NCI-H187 treated with DMSO at 0.1 percent for 48 hours (cell line): Measurements from ENCODE around the gene SDF4.
"Not testable (repeated sequence)": the region's sequence is repeated elsewhere in the genome, so short reads cannot be mapped to it uniquely, and the experiment has no call there.

Source experiments
- DNase-seq: peaks from one replicate; lab custom pipeline; 2025; lab: John Stamatoyannopoulos, UW

Gene SDF4

DNA sequence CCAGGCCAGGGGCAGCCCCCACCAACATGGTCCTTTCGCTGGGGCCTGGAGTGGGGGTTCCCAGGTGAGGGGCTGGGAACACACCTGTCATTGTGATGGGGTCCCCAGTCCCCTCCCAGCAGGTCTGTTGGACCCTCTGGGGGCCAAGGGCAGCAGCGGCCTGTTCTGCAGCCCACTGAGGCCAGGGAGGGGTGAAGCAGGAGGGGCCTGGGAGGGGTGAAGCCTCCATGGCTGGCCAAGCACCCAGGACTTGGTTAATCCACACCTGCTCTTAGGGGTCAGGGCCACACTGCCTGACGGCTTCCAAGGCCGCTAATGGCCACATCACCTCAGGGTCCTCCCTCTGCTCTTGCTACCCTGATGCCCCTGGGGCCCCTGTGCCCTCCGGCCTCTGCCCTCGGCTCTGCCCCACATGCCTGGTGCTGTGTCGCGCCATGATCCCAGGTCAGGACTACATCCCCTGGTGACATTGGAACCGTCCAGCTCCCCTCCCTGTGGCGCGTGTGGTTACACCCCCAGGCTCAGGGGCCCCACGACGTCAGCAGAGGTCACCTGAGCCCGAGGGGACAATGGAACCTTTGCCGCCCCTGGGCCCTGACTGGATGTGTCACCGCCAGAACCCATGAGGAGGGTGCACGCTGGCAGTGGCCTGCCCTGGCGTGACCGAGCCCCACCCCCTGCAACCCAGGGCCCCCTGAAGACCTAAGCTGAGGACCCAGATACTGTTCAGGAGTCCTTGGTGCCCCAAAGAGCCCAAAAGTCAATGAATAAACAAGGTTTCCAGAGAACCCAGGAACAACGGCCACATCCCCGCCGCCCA, 32.5 kb downstream of the SDF4 start:
- no peak for DNase-seq

DNA sequence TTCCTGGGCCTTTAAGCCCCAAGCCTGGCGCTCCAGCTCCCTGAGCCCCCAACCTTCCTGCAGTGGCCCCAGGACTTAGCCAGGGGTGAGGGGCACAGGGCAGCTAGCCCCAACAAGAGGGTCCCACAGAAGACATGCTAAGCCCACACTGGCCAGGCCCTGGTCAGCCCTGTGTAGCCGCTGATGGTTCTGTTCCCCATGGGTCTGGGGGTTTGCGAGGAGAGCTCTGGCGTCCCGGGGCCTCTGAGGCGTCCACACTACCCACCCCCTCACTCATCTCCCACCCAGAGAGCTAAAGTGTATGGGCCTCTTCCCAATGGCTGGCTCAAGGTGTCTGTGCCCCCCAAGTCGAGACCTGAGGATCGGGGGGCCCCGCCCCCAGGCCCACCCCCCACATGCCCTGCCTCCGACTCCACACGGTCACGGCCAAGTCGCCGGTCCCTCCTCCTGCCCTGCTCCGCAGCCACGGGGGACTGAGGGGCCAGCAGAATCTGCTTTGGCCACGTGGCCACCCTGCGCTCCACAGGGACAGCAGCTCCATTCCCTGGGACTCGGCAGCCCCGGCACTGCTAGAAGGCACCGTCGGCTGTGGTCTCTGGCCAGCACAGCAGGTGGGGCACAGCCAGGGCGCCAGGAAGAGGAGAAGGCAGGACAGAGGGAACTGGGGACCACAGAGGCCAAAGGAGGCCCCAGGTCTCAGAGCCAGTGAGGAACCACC, 33.2 kb downstream of the SDF4 start:
- DNase-seq = no peak

DNA sequence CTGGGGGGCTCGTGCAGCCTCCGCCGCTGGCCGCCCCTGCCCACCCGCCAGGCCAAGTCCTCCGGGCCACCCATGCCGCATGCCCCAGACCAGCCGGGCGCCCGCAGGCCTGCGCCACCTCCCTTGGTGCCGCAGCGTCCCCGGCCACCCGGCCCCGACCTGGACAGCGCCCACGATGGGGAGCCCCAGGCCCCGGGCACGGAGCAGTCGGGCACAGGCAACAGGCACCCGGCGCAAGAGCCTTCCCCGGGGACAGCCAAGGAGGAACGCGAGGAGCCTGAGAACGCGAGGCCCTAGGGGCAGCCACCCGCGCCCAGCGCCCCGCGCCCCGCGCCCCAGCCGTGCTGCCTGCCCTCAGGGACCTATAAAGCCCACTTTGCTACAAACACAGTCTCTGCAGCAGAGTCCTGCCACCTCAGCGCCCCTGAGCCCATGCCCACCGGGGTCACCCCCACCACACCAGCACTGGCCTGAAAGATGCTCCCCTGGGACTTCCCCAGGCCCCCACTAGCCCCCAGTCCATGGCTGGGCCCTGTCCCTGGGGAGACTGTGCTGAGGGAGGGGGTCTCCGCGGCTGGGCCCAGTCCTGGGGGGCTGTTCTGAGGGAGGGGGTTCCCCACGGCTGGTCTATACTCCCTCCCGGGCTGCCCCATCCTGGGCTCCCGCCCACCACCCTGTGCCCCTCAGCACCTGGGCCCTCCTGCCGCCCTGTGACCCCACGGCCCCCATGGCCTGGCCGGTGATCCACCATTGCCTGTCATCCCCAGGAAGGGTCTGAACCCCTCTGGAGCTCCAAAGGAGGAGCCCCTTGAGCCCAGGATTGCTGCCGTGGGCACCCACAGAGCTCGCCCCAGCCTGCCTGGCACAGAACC, 34.0 kb downstream of the SDF4 start:
- no peak for DNase-seq

DNA sequence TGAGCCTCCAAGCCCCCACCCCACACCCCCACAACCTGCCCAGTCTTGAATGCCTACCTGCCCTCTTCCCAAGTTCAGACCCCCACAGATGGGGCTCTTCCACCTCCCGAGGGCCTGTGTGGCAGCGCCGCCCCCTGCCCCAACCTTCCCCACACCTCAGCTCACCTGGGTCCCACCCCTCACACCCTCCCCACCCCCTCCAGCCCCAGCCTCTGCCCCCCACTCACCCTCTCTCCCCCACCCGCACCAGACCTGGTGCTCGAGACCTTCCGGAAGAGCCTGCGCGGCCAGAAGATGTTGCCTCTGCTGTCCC, 34.7 kb downstream of the SDF4 start:
- DNase-seq = no peak

DNA sequence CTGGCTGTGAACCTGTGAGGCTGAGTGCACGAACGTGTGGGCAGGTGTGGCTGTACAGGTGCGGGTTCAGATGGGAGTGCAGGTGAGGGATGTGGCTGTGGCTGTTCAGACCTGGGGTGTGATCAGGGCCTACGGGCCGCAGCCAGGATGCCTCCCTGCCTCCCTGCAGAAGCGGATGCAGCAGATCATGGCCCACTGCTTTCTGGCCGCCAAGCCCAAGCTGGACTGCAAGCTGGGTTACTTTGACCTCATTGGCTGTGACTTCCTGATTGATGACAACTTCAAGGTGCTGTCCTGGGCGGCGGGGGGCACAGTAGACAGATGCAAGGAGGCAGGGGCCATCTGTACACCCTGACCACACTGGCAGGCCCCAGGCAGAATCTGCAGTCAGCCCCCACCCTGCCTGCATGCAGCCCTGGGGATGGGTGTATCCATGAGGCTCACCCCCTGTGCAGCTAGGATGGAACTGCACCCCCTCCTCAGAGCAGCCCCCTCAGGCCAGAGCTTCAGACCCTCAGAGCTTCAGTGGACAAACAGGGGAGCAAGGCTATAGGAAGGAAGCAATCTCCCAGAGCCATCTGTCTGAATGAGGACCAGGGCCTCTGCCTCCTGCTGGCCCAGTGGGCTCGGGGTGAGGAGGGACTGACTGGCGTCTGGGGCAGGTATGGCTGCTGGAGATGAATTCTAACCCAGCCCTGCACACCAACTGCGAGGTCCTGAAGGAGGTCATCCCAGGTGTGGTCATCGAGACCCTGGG, 35.2 kb downstream of the SDF4 start:
- DNase-seq = no peak

DNA sequence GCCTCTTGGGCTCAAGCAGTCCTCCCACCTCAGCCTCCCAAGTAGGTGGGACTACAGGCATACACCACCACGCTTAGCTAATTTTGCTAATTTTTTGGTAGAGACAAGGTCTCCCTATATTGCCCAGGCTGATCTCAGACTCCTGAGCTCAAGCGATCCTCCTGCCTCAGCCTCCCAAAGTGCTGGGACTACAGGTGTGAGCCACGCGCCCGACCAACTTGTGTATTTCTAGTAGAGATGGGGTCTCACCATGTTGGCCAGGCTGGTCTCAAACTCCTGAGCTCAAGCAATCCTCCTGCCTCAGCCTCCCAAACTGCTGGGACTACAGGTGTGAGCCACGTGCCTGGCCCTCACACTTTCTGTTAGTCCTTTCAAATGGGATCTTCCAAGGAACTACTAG, 36.1 kb downstream of the SDF4 start:
- DNase-seq = not testable (repeated sequence)

DNA sequence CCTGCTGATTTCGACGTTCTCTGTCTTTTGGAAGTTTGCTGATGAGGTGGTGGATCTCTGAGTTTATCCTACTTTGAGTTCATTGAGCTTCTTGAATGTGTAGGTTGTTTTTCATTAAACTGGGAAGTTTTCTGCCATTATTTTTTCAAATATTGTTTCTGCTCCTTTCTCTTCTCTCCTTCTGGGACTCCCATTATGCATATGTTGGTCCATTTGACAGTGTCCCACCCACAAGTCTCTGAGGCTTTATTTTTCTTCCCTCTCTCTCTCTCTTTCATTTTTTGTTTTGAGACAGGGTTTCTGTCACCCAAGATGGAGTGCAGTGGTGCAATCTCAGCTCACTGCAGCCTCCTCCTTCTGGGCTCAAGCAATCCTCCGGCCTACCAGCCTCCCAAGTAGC, 37.1 kb downstream of the SDF4 start:
- DNase-seq = no peak

DNA sequence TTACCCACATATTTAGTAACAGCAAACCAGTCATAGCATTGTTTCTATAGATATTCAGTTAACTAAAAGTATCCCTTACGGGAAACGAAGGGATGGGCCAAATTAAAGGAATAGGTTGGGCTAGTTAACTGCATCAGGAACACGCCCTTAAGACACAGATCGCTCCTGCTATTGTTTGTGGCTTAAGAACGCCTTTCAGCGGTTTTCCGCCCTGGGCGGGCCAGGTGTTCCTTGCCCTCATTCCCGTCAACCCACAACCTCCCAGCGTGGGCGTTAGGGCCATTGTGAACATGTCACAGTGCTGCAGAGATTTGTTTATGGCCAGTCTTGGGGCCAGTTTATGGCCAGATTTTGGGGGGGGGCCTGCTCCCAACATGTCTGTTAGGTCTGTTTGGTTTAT, 40.1 kb downstream of the SDF4 start:
- DNase-seq = no peak

DNA sequence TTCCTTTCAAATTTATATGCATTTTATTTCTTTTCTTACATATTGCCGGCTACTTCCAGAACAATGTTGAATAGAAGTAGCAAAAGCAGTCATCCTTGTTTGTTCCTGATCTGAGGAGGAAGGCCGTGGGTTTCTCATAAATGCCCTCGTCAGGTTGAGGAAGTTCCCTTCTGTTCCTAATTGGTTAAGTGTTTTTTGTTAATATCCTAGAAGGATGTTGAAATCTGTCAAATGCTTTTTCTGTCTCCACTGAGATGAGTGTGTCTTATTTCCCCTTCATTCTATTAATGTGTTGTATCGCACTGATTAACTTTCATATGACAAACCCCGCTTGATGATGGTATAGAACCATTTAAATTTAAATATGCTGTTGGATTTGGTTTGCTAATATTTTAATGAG, 42.7 kb downstream of the SDF4 start:
- no peak for DNase-seq

DNA sequence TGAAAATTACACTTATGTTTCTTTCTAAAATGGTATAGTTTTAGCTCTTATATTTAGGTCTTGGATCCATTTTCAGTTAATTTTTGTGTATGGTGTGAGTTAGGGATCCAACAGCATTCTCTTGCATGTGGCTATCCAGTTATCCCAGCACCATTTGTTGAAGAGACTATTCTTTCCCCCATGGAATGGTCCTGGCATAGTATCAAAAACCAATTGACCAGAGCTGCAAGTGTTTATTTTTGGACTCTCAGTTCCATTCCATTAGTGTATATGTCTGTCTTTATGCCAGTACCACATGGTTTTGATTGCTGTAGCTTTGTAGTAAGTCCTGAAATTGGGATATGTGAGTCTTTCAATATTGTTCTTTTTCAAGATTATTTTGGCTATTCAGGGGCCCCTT, 43.9 kb downstream of the SDF4 start:
- DNase-seq = no peak

DNA sequence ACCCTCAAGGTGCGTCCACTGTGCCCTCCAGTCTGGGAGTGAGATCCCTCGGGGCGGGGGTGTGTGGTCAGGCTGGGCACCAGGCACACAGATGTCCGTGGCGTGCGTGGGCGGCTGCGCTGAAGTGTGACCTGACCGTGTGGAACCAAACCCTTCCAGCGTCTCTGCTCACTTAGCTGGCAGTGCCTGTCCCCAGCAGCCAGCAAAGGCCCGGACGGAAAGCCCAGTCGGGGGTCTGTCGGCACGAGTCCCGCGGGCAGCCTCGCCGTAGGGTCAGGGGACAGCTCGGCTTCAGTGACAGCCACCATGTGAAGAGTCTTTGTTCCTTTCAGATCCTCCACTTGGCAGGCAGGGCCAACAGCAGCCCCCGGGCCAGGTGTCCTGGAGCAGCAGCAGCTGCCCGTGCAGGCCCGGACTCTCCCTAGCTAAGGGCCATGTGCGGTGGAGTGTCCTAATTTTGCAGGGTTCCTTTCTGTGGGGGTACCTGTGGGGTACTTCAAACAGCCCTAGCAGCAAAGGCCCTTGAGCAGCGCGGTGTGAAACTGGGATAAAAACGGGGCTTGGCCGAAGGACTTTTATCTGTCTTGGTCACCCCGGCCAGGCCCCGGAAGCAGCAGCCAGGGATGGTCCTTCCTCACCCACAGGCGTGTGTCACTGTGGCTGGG, 46.6 kb downstream of the SDF4 start:
- DNase-seq = no peak

DNA sequence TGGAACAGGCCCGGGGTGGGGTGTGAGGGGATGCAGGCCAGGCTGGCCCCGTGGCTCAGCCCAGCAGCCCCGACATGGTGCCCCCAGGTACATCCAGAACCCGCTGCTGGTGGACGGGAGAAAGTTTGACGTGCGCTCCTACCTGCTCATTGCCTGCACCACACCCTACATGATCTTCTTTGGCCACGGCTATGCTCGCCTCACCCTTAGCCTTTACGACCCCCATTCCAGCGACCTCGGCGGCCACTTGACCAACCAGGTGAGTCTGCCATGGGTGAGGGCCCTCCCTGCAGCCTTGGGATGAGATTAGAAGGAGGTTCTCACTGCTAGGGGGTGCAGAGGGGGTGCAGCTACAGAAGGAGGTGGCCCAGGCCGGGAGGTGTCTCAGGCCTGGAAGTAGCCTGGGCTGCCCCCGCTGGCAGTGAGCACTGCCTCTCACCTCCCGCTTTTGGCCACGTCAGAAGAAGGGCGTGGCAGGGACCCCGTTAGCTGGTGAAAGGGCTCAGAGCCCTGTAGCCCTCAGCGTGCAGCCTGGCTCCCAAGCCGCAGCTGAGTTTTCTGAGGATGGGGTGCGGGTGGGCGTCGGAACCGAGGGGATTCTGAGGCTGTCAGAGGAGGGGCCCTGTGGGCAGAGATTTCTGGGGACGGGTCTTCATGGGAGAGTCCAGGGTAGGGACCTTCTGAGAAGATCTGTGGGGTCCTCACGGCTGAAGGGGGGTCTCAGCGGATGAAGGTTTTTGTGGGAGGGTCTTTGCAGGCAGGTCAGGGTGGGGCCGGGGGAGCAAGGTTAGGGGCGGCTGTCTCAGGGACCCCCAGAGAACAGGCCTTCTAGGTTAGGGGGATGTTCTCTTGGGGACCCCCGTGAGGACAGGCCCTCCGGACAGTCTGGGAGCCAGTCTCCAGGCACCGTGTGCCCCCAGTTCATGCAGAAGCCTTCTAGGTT, 47.7 kb downstream of the SDF4 start:
- DNase-seq = no peak

DNA sequence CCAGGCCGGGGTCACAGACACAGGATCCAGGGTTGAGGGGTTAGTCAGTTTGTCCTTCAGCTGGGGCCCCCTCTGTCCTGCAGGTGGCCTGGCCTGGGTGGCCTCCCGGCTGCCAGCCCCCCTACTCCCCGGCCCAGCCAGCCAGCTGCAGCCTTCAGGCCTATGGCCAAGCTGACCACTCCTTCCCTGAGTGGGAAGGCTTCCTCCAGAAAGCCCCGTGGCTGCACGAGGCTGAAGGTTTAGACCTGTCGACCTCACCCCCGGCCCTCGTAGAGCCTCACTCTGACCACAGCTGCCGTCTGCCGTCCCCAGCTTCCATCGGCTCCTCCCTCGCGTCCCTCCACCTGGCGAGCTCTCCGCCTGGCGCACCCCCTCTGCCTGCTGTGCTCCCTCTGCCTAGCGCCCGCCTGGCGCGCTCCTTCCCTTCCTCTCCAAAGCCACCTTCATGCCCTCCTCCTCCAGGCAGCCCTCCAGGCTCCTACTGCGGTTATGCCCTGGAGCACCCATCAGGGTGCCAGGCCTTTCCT, 48.5 kb downstream of the SDF4 start:
- no peak for DNase-seq

DNA sequence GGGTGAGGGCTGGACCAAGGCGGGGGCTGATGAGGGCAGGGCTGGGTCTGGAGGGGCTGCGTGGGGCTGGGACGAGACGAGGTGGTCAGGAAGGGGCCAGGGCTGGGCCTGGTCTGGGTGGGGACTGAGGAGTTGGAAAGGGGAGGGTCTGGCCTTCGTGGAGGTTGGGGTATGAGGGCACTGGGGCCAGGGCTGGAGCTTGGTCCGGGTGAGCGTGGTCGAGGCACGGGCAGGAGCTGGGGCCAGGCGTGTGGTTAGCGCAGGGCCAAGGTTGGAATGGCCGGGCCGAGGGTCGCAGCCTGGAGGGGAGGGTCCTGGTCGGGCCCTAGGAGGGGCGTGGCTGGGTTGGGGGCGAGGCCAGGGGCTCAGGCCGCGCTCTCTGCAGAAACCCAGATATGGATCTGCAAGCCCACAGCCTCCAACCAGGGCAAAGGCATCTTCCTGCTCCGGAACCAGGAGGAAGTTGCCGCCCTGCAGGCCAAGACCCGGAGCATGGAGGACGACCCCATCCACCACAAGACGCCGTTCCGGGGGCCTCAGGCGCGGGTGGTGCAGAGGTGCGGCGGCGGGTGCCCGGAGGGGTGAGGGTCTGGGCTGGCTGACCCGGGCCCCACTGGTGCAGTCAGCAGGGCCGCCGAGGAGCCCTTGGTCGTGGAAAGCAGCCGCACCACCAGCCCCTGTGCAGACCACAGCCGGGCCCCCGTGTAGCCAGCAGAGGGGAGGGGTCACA, 49.1 kb downstream of the SDF4 start:
- no peak for DNase-seq

DNA sequence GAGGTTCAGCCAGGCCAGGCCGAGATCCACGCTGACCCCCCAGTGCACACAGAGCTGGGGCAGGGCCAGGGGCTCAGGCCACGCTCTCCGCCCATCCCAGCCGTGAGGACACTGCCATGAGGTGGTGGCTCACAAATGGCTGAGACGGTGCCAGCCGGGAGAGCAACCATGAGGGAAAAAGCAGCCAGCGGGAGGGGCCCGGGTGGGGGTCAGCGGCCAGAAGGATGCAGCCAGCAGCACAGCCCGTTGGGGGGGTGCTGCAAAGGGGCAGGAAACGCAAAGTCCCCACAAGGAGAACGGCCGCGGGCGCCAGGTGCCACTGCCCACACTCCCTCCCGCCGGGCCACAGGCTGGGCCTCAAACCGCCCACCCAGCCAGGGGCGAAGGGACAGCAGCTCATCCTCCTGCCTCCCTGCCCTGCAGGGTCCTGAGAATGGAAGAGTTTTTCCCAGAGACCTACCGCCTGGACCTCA, 49.8 kb downstream of the SDF4 start:
- DNase-seq = no peak

DNA sequence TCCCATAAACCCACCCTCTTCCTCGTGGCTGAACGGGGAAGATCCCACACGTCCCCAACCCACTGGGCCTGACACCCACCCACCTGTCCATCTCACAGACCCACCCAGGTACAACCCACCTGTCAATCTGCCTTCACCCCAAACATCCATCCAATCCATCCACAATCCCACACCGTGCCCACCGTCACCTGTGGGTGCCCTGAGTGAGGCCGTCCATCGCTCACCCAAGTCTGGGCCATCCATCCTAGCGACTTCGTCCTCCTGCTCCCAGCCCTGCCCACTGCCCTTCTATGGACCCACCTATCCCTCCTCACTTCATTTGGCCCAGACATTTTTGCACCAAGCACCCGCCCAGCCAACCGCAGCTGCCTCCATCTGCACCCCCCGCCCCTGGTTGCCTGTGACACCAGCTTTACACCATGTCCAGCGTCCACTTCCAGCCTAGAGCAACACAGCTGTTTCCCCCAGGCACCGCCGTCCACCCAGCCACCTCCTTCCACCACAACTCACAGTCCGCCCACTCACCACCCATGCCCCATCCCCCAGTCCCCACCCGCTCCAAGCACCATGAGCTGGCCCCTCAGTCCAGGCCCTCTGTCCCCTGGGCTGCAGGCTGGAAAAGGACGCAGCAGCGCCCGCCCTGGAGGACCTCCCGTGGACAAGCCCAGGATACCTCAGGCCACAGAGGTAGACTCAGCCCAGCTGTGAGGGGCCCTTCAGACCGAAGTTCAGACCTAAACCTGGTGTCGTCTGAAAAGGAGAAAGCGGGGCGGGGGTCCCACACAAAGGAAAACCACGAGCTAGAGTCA, 50.5 kb downstream of the SDF4 start:
- DNase-seq = no peak

DNA sequence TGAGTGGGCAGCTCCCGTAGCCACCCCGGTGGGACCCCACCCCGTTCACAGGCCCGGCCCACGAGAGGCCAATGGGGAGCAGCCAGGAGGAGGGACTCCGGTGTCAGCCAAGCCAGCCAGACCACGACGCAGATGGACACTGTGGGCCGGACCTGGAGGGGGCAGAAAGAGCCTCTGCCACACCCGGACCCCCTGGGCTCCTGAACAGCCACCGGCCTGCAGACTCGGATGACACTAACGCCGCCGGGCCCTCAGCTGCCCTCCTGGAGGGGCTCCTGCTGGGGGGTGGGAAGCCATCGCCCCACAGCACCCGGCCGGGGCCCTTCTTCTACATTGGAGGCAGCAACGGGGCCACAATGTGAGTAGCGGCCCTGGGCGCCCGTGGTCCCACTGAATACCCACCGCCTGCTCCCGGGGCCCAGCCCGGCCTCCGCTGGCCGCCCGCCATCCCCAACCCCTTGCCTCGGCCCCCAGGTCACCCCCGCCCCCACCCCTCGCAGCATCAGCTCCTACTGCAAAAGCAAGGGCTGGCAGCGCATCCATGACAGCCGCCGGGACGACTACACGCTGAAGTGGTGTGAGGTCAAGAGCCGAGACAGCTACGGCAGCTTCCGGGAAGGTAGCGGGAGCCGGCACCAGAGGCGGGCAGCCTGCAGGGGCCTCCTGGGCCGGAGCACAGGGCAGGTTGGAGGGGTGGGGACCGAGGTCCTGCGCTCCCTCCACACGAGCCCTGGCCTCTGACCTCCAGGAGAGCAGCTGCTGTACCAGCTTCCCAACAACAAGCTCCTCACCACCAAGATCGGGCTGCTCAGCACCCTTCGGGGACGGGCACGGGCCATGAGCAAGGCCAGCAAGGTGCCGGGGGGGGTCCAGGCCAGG, 51.6 kb downstream of the SDF4 start:
- no peak for DNase-seq
